ENCODE data around the gene SMARCA2.

GRCh38 chr9:1969898-1970297, 45.2 kb upstream of the SMARCA2 start:
- TF ChIP-seq CTCF (IDR thresholded peaks at IDR 0.05; ENCODE audit: low read depth, low read length) (no peak), EZH2phosphoT487 (IDR thresholded peaks at IDR 0.05; ENCODE audit: low read depth) (no peak)

Measured in OCI-LY3 (cell line).